ENCODE measurements around the gene CPNE1.

GRCh38 chr20:35665949-35666288 lies 1.2 kb upstream of the CPNE1 start:
- TF ChIP-seq CTCF (IDR thresholded peaks at IDR 0.05; ENCODE audit: insufficient read depth, low read length): no peak
- no peak for TF ChIP-seq POLR2AphosphoS5 (IDR thresholded peaks at IDR 0.05; ENCODE audit: low read depth)
- no peak for TF ChIP-seq SPI1 (IDR thresholded peaks at IDR 0.05; ENCODE audit: borderline replicate concordance, low read depth)
- no peak for TF ChIP-seq GABPA (IDR thresholded peaks at IDR 0.05; ENCODE audit: low read depth)

Data from HL-60 (cell line).